ENCODE data around the gene LEF1. TPM values are rescaled to one million over a fixed set of nuclear protein-coding genes. Genes with fewer than 3 reads are reported as not detected.
"Not testable (repeated sequence)": the region's sequence is repeated elsewhere in the genome, so short reads cannot be mapped to it uniquely, and the experiment has no call there.

The LEF1 gene
- total and polyA plus RNA-seq, 2 donors from 2014 or later = 5.1 to 14.5 TPM

DNA sequence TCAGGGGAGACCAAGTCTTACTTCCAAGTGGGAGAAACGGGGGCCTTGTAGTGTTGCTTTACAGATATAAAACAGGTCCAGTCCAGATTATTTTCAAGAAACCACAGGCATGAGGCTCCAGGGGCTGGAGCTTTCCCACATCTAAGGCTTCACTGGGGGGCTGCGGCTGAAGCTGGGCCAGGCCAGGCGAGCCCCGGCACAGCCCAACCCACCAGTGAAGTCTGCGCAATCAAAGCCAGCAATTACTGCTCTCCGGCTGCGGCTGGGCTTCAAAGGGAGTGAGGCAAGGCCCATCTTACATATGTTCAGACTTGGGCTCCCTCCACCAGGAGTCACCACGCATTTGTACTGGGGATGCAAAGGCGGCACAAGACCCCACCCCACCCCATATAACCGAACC lies 117.4 kb downstream of the LEF1 start:
- no peak overlapping the region for H3K4me3 ChIP-seq (ENCODE audit: low read length in 3 of 3)
- no peaks in the 10 kb centered on the region for H3K36me3 ChIP-seq (ENCODE audit: control insufficient read depth in 2 of 3, insufficient read depth in 3 of 3, low read length in 3 of 3)
- H3K4me1 ChIP-seq (ENCODE audit: control insufficient read depth in 2 of 3, insufficient read depth in 2 of 3, low read depth in 1 of 3, low read length in 3 of 3) = peaks cover 0 to 19% (median 0%) of the 10 kb centered on the region in 3 donors
- no peak overlapping the region for H3K27ac ChIP-seq (ENCODE audit: low read depth in 2 of 2, low read length in 2 of 2)
- TF ChIP-seq, protein P1, sequence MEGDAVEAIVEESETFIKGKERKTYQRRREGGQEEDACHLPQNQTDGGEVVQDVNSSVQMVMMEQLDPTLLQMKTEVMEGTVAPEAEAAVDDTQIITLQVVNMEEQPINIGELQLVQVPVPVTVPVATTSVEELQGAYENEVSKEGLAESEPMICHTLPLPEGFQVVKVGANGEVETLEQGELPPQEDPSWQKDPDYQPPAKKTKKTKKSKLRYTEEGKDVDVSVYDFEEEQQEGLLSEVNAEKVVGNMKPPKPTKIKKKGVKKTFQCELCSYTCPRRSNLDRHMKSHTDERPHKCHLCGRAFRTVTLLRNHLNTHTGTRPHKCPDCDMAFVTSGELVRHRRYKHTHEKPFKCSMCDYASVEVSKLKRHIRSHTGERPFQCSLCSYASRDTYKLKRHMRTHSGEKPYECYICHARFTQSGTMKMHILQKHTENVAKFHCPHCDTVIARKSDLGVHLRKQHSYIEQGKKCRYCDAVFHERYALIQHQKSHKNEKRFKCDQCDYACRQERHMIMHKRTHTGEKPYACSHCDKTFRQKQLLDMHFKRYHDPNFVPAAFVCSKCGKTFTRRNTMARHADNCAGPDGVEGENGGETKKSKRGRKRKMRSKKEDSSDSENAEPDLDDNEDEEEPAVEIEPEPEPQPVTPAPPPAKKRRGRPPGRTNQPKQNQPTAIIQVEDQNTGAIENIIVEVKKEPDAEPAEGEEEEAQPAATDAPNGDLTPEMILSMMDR (IDR thresholded peaks at IDR 0.05; ENCODE audit: borderline replicate concordance, extremely low read depth, insufficient read depth) = no peak
- FAIRE-seq (no peak), DNase-seq (no peak)
- H3K27me3 ChIP-seq (ENCODE audit: control insufficient read depth, insufficient read depth, low read length) = no peaks in the 10 kb centered on the region
- no peak overlapping the region for H3K9ac ChIP-seq (ENCODE audit: low read length in 3 of 3)
- intact Hi-C loops (cut with DNase I) = no loop called here
- no peaks in the 10 kb centered on the region for H3K9me3 ChIP-seq (ENCODE audit: control insufficient read depth in 2 of 3, insufficient read depth in 1 of 3, low read length in 3 of 3)

DNA sequence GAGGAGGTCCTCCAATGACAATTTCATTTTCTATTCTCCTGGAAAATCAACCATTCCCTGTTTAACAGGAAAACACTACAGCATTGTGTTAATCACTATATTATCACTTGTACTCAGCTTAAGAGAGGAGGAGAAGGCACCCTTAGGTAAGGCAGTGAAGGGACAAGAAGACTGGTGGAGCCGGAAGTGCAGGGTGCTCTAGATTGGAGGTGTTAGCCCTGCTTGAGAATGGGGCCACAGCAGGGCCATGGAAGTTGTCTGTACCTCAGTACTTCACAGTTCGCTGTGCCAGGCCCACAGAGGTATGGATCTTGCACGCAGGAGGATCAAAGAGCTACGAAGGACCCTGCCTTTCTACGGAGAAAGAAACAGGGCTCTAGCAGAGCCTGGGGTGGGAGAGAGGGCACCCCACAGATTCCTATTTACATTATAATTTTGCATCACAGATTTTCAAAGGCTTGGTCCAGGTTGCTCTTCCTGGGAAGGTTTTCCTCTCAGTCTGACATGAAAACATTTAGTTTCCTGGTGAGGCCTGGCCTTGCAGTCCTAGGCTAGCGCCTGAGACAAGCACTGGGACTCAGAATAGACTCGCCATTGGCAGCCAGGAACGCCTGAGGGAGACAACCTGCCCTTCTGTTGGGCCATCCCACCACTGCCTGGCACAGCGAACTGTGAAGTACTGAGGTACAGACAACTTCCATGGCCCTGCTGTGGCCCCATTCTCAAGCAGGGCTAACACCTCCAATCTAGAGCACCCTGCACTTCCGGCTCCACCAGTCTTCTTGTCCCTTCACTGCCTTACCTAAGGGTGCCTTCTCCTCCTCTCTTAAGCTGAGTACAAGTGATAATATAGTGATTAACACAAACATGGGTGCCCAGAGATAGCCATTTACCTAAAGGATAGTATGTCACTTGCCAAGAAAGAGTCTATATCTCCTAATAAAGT lies 118.3 kb downstream of the LEF1 start:
- DNase-seq; intact Hi-C loops (cut with DNase I); H3K36me3 ChIP-seq (ENCODE audit: control insufficient read depth in 2 of 3, insufficient read depth in 3 of 3, low read length in 3 of 3); H3K27me3 ChIP-seq (ENCODE audit: control insufficient read depth, insufficient read depth, low read length); H3K27ac ChIP-seq (ENCODE audit: low read depth in 2 of 2, low read length in 2 of 2); FAIRE-seq; H3K4me3 ChIP-seq (ENCODE audit: low read length in 3 of 3); H3K9ac ChIP-seq (ENCODE audit: low read length in 3 of 3); H3K9me3 ChIP-seq (ENCODE audit: control insufficient read depth in 2 of 3, insufficient read depth in 1 of 3, low read length in 3 of 3): not testable (repeated sequence)
- peaks cover 0 to 19% (median 0%) of the 10 kb centered on the region in 3 donors for H3K4me1 ChIP-seq (ENCODE audit: control insufficient read depth in 2 of 3, insufficient read depth in 2 of 3, low read depth in 1 of 3, low read length in 3 of 3)

DNA sequence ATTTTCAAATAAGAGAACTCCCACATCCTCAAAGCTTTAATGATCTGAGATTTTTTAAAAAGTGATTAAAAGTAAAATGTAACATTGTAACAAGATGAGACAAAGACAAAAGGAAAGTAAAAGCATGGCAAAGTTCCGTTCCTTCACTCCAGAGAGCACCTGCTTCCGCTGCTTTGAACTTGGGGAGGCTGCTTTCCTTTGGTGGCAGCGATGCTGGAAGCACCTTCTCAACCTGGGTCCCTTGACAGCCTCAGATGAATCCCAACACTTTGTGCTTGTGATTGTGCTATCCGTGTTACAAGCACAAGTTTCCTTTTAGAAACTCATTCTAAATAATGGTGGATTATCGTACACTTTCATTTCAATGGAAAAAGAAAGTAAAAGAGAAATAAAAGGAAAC lies 119.3 kb downstream of the LEF1 start:
- FAIRE-seq (no peak), DNase-seq (no peak)
- Histone ChIP-seq H3K9ac (ENCODE audit: low read length in 3 of 3) (no peak overlapping the region), H3K27me3 (ENCODE audit: control insufficient read depth, insufficient read depth, low read length) (no peaks in the 10 kb centered on the region), H3K4me3 (ENCODE audit: low read length in 3 of 3) (no peak overlapping the region), H3K27ac (ENCODE audit: low read depth in 2 of 2, low read length in 2 of 2) (no peak overlapping the region), H3K4me1 (ENCODE audit: control insufficient read depth in 2 of 3, insufficient read depth in 2 of 3, low read depth in 1 of 3, low read length in 3 of 3) (peaks cover 0 to 19% (median 0%) of the 10 kb centered on the region in 3 donors), H3K36me3 (ENCODE audit: control insufficient read depth in 2 of 3, insufficient read depth in 3 of 3, low read length in 3 of 3) (no peaks in the 10 kb centered on the region), H3K9me3 (ENCODE audit: control insufficient read depth in 2 of 3, insufficient read depth in 1 of 3, low read length in 3 of 3) (no peaks in the 10 kb centered on the region)
- intact Hi-C loops (cut with DNase I) = no loop called here
- TF ChIP-seq, protein P1 (IDR thresholded peaks at IDR 0.05; ENCODE audit: borderline replicate concordance, extremely low read depth, insufficient read depth) = no peak

DNA sequence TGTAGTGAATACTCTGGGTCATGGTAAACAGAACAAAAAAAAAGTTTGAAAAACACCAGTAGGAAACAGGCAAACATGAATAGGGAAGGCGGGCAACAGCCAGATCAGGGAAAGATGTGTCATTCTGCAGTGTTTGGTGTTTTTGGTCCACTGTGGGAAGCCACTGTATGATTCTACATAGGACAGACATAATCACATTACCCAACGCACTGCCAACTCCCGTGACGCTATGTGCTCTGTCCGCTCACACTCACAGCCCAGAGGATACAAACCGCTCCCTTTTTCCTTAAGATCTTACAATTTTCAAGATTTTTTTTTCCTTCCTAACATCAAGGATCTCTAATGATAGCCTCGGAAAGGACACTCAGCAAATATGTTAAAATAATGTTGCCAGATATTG lies 119.7 kb downstream of the LEF1 start:
- FAIRE-seq (no peak), DNase-seq (no peak)
- H3K9ac ChIP-seq (ENCODE audit: low read length in 3 of 3) = no peak overlapping the region
- no peaks in the 10 kb centered on the region for H3K36me3 ChIP-seq (ENCODE audit: control insufficient read depth in 2 of 3, insufficient read depth in 3 of 3, low read length in 3 of 3)
- TF ChIP-seq, protein P1 (IDR thresholded peaks at IDR 0.05; ENCODE audit: borderline replicate concordance, extremely low read depth, insufficient read depth) = no peak
- H3K4me3 ChIP-seq (ENCODE audit: low read length in 3 of 3) = no peak overlapping the region
- H3K27ac ChIP-seq (ENCODE audit: low read depth in 2 of 2, low read length in 2 of 2) = no peak overlapping the region
- H3K4me1 ChIP-seq (ENCODE audit: control insufficient read depth in 2 of 3, insufficient read depth in 2 of 3, low read depth in 1 of 3, low read length in 3 of 3) = peaks cover 0 to 19% (median 0%) of the 10 kb centered on the region in 3 donors
- no peaks in the 10 kb centered on the region for H3K9me3 ChIP-seq (ENCODE audit: control insufficient read depth in 2 of 3, insufficient read depth in 1 of 3, low read length in 3 of 3)
- intact Hi-C loops (cut with DNase I) = no loop called here
- H3K27me3 ChIP-seq (ENCODE audit: control insufficient read depth, insufficient read depth, low read length) = no peaks in the 10 kb centered on the region

Measured in kidney (tissue), 14 donors.